HEK293T (cell line): ENCODE results near the gene GPATCH2.

Experiments
- ARNT ChIP-seq: fragments of 450-650 bp; IDR thresholded peaks from 2 replicates; pipeline ENCODE4 v1.6.1; 2017; ENCODE audit warnings: mild to moderate bottlenecking
- BHLHE40 ChIP-seq: fragments of 450-650 bp; IDR thresholded peaks from 2 replicates; pipeline ENCODE4 v1.6.1; 2016; ENCODE audit warnings: mild to moderate bottlenecking, moderate library complexity, borderline replicate concordance
- FOXM1 ChIP-seq: fragments of 450-650 bp; IDR thresholded peaks from 2 replicates; pipeline ENCODE4 v1.6.1; 2017; ENCODE audit warnings: mild to moderate bottlenecking, borderline replicate concordance
- SP1 ChIP-seq: fragments of 450-650 bp; IDR thresholded peaks from 2 replicates; pipeline ENCODE4 v1.6.1; 2017

GRCh38 chr1:217614200-217614712 lies 16.6 kb downstream of the GPATCH2 start:
- TF ChIP-seq SP1: no peak
- no peak for TF ChIP-seq BHLHE40
- TF ChIP-seq ARNT: no peak
- no peak for TF ChIP-seq FOXM1
